Measurements from ENCODE around the gene RPRML.
"Not testable (repeated sequence)": the region's sequence is repeated elsewhere in the genome, so short reads cannot be mapped to it uniquely, and the experiment has no call there.

DNA sequence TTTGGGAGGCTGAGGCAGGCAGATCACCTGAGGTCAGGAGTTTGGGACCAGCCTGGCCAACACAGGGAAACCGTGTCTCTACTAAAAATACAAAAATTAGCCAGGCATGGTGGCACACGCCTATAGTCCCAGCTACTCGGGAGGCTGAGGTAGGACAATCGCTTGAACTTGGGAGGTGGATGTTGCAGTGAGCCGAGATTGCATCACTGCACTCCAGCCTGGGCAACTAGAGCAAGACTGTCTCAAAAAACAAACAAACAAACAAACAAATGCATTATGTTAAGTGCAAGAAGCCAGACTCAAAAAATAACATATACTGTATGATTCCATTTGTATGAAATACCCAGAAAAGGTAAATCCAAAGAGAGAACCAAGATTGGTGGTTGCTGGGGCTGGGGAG, 8.9 kb upstream of the RPRML start:
- TF ChIP-seq, protein P1, sequence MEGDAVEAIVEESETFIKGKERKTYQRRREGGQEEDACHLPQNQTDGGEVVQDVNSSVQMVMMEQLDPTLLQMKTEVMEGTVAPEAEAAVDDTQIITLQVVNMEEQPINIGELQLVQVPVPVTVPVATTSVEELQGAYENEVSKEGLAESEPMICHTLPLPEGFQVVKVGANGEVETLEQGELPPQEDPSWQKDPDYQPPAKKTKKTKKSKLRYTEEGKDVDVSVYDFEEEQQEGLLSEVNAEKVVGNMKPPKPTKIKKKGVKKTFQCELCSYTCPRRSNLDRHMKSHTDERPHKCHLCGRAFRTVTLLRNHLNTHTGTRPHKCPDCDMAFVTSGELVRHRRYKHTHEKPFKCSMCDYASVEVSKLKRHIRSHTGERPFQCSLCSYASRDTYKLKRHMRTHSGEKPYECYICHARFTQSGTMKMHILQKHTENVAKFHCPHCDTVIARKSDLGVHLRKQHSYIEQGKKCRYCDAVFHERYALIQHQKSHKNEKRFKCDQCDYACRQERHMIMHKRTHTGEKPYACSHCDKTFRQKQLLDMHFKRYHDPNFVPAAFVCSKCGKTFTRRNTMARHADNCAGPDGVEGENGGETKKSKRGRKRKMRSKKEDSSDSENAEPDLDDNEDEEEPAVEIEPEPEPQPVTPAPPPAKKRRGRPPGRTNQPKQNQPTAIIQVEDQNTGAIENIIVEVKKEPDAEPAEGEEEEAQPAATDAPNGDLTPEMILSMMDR (IDR thresholded peaks at IDR 0.05), result not testable (repeated sequence)
- TF ChIP-seq POLR2AphosphoS5, POLR2A (IDR thresholded peaks at IDR 0.05): not testable (repeated sequence)

Data from suprapubic skin (tissue), 4 donors.